ENCODE results near the gene APOA5. TPM values are rescaled to one million over a fixed set of nuclear protein-coding genes. Genes with fewer than 3 reads are reported as not detected.

The APOA5 gene
- total and polyA plus RNA-seq, 2 of the 8 experiments (the other 6 are each of a cell fraction or from before 2014, with no cell fraction given): 0.08 to 0.15 TPM

DNA sequence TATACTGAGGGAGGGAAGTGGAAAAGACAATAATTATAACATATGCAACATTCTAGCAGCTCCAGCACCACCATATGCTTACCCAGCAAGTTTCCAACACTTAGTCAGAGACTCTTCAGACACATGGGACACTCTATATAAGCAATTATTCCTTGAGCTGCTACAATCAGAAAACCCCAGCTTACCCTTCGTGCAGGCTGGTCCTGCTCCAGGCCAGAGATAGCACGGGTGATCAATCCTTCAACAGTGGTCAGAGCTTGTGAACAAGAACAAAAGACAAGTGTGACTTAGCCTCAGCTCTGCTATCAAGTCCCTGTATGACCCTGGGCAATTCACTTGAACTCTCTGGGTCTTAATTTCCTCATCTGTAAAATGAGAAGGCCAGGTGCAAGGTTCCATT lies 5.4 kb downstream of the APOA5 start:
- peak overlapping the region in 1 of 2 experiments; percentile 94; a peak in 1 of 4 replicates for H3K4me2 ChIP-seq (ENCODE audit: insufficient read depth in 1 of 2, low read depth in 2 of 2, low read length in 2 of 2)

More for the DNA sequence above, 5.4 kb downstream of the APOA5 start:
- H3K79me2 ChIP-seq (ENCODE audit: control insufficient read depth in 1 of 2, insufficient read depth in 2 of 2, low read length in 2 of 2): peaks cover 0 to 15% of the 10 kb centered on the region in 2 experiments; a peak in 2 of 4 replicates
- H2BK5ac ChIP-seq (ENCODE audit: low read depth, low read length): no peak overlapping the region
- ChIA-PET CTCF (ENCODE audit: partially characterized antibody) (interaction anchor here (0.6 to 12.1 kb wide), 7 partner anchors 9 to 1035 kb away, joined by 3 to 237 read pairs (median 4); partner anchors contain the start of genes APOA1 and APOC3), POLR2A (ENCODE audit: partially characterized antibody) (interaction anchor here (1.0 to 6.0 kb wide), 5 partner anchors 10 to 445 kb away, joined by 3 to 29 read pairs (median 4); partner anchors contain the start of genes APOA1, BUD13 and PCSK7)
- no peak overlapping the region for H3K18ac ChIP-seq (ENCODE audit: extremely low read depth, low read length)
- H3K27ac ChIP-seq (ENCODE audit: low read depth, low read length): no peak overlapping the region
- no peak overlapping the region for H4K8ac ChIP-seq (ENCODE audit: extremely low read depth, insufficient read depth, low read length)
- no peak overlapping the region for H2AK5ac ChIP-seq (ENCODE audit: low read depth, low read length)
- peaks cover 5% of the 10 kb centered on the region; the same call in 1 of the 2 replicates for H3K79me1 ChIP-seq (ENCODE audit: low read depth, low read length)
- no peak overlapping the region for H3K4me3 ChIP-seq (ENCODE audit: extremely low read depth in 1 of 4, insufficient read depth in 2 of 4, low read depth in 3 of 4, low read length in 4 of 4)
- DNase-seq (ENCODE audit: low read depth in 1 of 2, low spot score in 2 of 2) (no peak), FAIRE-seq (no peak)
- WGBS, 2 experiments (ENCODE audit: extremely low coverage in 1 of 2, insufficient coverage in 1 of 2, insufficient read length in 1 of 2, insufficient replicate concordance in 2 of 2, low coverage in 1 of 2, low lambda C conversion rate in 2 of 2, missing lambda C conversion rate in 1 of 2): 85% methylated on average over 2 of the region's 2 CpGs; no CpG with 5 or more reads in 1 of the 2 experiments
- no peaks in the 10 kb centered on the region for H3K9me3 ChIP-seq (ENCODE audit: insufficient read depth in 2 of 2, low read depth in 1 of 2, low read length in 1 of 2)
- no peak overlapping the region for H2BK12ac ChIP-seq (ENCODE audit: low read depth, low read length)
- H3K14ac ChIP-seq (ENCODE audit: insufficient read length): no peak overlapping the region
- no peaks in the 10 kb centered on the region for H4K20me1 ChIP-seq (replicated peaks in 1 of 2; ENCODE audit: control insufficient read depth in 1 of 2, insufficient read depth in 2 of 2, low read length in 2 of 2)
- H3K4me1 ChIP-seq (replicated peaks in 1 of 4; ENCODE audit: control insufficient read depth in 3 of 4, insufficient read depth in 4 of 4, low read length in 3 of 4): peaks cover 2 to 9% (median 3%) of the 10 kb centered on the region in 4 experiments
- H2AFZ ChIP-seq (ENCODE audit: low read length): no peak overlapping the region
- peaks cover 11% of the 10 kb centered on the region for H3K23me2 ChIP-seq (ENCODE audit: low read depth, low read length)
- H2BK120ac ChIP-seq (replicated peaks; ENCODE audit: low read depth, low read length): no peak overlapping the region
- H3K36me3 ChIP-seq (ENCODE audit: control insufficient read depth in 2 of 4, insufficient read depth in 4 of 4, low read length in 3 of 4): peaks cover 34 to 52% (median 41%) of the 10 kb centered on the region in 4 experiments
- H3K23ac ChIP-seq (ENCODE audit: insufficient read length): no peak overlapping the region
- peaks cover 0 to 11% (median 3%) of the 10 kb centered on the region in 4 experiments; a peak in 4 of 7 replicates for H3K27me3 ChIP-seq (replicated peaks in 1 of 4; ENCODE audit: control insufficient read depth in 3 of 4, extremely low read depth in 1 of 4, insufficient read depth in 3 of 4, low read length in 3 of 4)
- no peak overlapping the region for H3K56ac ChIP-seq (replicated peaks; ENCODE audit: insufficient read length, low read depth, low read length)
- H2BK20ac ChIP-seq (ENCODE audit: low read length): no peak overlapping the region
- no peak overlapping the region for H2BK15ac ChIP-seq (ENCODE audit: low read length)
- H3K4ac ChIP-seq (replicated peaks; ENCODE audit: insufficient read length, low read depth, low read length): no peak overlapping the region
- no peak overlapping the region for H4K91ac ChIP-seq (replicated peaks; ENCODE audit: insufficient read length, low read length)
- TF ChIP-seq FOSL1 (IDR thresholded peaks at IDR 0.05; ENCODE audit: insufficient read depth, low read depth, low read length): no peak
- H3K9ac ChIP-seq (replicated peaks in 1 of 4; ENCODE audit: extremely low read depth in 1 of 4, low read depth in 3 of 4, low read length in 3 of 4): no peak overlapping the region
- H4K5ac ChIP-seq (ENCODE audit: insufficient read length, low read depth, low read length): no peak overlapping the region

Data from H1 (cell line).